Nephron (organoid): ENCODE measurements around the gene MICAL2.

Source experiments
- H3K27ac Mint-ChIP-seq, 3 experiments: 2 replicates each; pipeline ENCODE4 v1.8.0; 2020; ENCODE audit warnings: mixed read lengths in 3 of 3, mild to moderate bottlenecking in 2 of 3, moderate library complexity in 1 of 3
- H3K27me3 Mint-ChIP-seq: 2 replicates; pipeline ENCODE4 v1.8.0; 2021; ENCODE audit warnings: low read depth, mild to moderate bottlenecking, moderate library complexity, mixed read lengths
- H3K36me3 Mint-ChIP-seq: 2 replicates; pipeline ENCODE4 v1.8.0; 2020; ENCODE audit warnings: low read depth, mixed read lengths
- H3K4me1 Mint-ChIP-seq: 2 replicates; pipeline ENCODE4 v1.8.0; 2020; ENCODE audit warnings: mixed read lengths
- H3K4me3 Mint-ChIP-seq, 3 experiments: 2 replicates each; pipeline ENCODE4 v1.8.0; 2020; ENCODE audit warnings: mild to moderate bottlenecking in 3 of 3, mixed read lengths in 3 of 3, moderate library complexity in 2 of 3
- H3K9me3 Mint-ChIP-seq: 2 replicates; pipeline ENCODE4 v1.8.0; 2020; ENCODE audit warnings: mixed read lengths
- CTCF ChIP-seq, 3 experiments: fragments of 200-600 bp; sonication (generic); IDR thresholded peaks; one replicate each; pipeline ENCODE4 v1.5.0; 2021; ENCODE audit warnings: antibody characterized with exemption in 3 of 3; ENCODE audit not compliant: unreplicated experiment in 3 of 3

MICAL2 gene

GRCh38 chr11:12187399-12187798 lies 77.0 kb downstream of the MICAL2 start:
- H3K4me1 Mint-ChIP-seq = peaks cover 40% of the 10 kb centered on the region
- H3K9me3 Mint-ChIP-seq = no peaks in the 10 kb centered on the region
- no peaks in the 10 kb centered on the region for H3K36me3 Mint-ChIP-seq
- H3K27ac Mint-ChIP-seq = peak overlapping the region in 2 of 3 experiments; percentile 22 to 72
- TF ChIP-seq CTCF (IDR thresholded peaks at IDR 0.05; ENCODE audit: unreplicated experiment in 3 of 3) = no peak
- no peaks in the 10 kb centered on the region for H3K27me3 Mint-ChIP-seq
- no peak overlapping the region for H3K4me3 Mint-ChIP-seq

GRCh38 chr11:12188548-12189317 lies 78.3 kb downstream of the MICAL2 start:
- no peaks in the 10 kb centered on the region for H3K9me3 Mint-ChIP-seq
- no peaks in the 10 kb centered on the region for H3K36me3 Mint-ChIP-seq
- H3K27ac Mint-ChIP-seq = peak overlapping the region in 1 of 3 experiments; percentile 23
- H3K4me1 Mint-ChIP-seq = peaks cover 29% of the 10 kb centered on the region
- no peaks in the 10 kb centered on the region for H3K27me3 Mint-ChIP-seq
- no peak for TF ChIP-seq CTCF (IDR thresholded peaks at IDR 0.05; ENCODE audit: unreplicated experiment in 3 of 3)
- no peak overlapping the region for H3K4me3 Mint-ChIP-seq

GRCh38 chr11:12189543-12190235 lies 79.3 kb downstream of the MICAL2 start:
- Mint-ChIP-seq H3K27me3 (no peaks in the 10 kb centered on the region), H3K4me3 (no peak overlapping the region), H3K36me3 (no peaks in the 10 kb centered on the region), H3K4me1 (peaks cover 26% of the 10 kb centered on the region), H3K27ac (no peak overlapping the region), H3K9me3 (no peaks in the 10 kb centered on the region)
- TF ChIP-seq CTCF (IDR thresholded peaks at IDR 0.05; ENCODE audit: unreplicated experiment in 3 of 3) = no peak

- Mint-ChIP-seq H3K27ac (peak overlapping the region in 1 of 3 experiments; percentile 16), H3K4me1 (peaks cover 22% of the 10 kb centered on the region), H3K4me3 (no peak overlapping the region), H3K36me3 (no peaks in the 10 kb centered on the region), H3K9me3 (no peaks in the 10 kb centered on the region), H3K27me3 (no peaks in the 10 kb centered on the region)
- TF ChIP-seq CTCF (IDR thresholded peaks at IDR 0.05; ENCODE audit: unreplicated experiment in 3 of 3) = no peak
Measured at GRCh38 chr11:12190511-12190910, 80.1 kb downstream of the MICAL2 start.

GRCh38 chr11:12192794-12193514 lies 82.6 kb downstream of the MICAL2 start:
- H3K27me3 Mint-ChIP-seq = peaks cover 4% of the 10 kb centered on the region
- H3K4me3 Mint-ChIP-seq = no peak overlapping the region
- no peaks in the 10 kb centered on the region for H3K36me3 Mint-ChIP-seq
- no peaks in the 10 kb centered on the region for H3K9me3 Mint-ChIP-seq
- TF ChIP-seq CTCF (IDR thresholded peaks at IDR 0.05; ENCODE audit: unreplicated experiment in 3 of 3) = no peak
- H3K4me1 Mint-ChIP-seq = peaks cover 5% of the 10 kb centered on the region
- no peak overlapping the region for H3K27ac Mint-ChIP-seq
